OCI-LY7 (cell line): Measurements from ENCODE around the gene KLK11.

ENCODE experiments used
- EZH2phosphoT487 ChIP-seq: fragments of 200-600 bp; sonication (generic); IDR thresholded peaks from 2 replicates; pipeline ENCODE4 v1.6.1; 2018; ENCODE audit warnings: low read depth, borderline replicate concordance, mild to moderate bottlenecking, mixed run types, antibody characterized with exemption, low read length, moderate library complexity, mixed read lengths
- TF ChIP-seq, protein P1 (sequence below): fragments of 200-600 bp; sonication (generic); conservative IDR thresholded peaks from 2 replicates; pipeline ENCODE4 v1.5.1; 2014; ENCODE audit warnings: mild to moderate bottlenecking, antibody characterized with exemption, low read length, moderate library complexity, mixed read lengths

DNA sequence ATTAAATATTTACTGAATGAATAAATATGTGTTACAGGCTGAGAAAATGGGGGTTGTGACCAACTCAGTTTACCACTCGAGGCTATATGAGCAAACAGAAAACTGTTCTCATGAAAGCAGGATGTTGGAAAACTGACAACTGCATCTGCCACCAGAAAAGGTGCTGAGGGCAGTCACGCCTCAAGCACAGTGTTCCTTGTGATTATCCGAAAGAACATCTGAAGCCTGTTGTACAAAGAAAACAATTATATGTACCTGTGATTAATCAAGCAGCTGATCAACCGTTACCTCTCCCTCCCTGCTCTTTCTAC is 44.6 kb upstream of the KLK11 start:
- TF ChIP-seq, protein P1, sequence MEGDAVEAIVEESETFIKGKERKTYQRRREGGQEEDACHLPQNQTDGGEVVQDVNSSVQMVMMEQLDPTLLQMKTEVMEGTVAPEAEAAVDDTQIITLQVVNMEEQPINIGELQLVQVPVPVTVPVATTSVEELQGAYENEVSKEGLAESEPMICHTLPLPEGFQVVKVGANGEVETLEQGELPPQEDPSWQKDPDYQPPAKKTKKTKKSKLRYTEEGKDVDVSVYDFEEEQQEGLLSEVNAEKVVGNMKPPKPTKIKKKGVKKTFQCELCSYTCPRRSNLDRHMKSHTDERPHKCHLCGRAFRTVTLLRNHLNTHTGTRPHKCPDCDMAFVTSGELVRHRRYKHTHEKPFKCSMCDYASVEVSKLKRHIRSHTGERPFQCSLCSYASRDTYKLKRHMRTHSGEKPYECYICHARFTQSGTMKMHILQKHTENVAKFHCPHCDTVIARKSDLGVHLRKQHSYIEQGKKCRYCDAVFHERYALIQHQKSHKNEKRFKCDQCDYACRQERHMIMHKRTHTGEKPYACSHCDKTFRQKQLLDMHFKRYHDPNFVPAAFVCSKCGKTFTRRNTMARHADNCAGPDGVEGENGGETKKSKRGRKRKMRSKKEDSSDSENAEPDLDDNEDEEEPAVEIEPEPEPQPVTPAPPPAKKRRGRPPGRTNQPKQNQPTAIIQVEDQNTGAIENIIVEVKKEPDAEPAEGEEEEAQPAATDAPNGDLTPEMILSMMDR: no peak
- TF ChIP-seq EZH2phosphoT487: no peak
